Kidney (tissue), 14 donors: ENCODE data around the gene ITCH. TPM values are rescaled to one million over a fixed set of nuclear protein-coding genes. Genes with fewer than 3 reads are reported as not detected.

Experiments
- DNase-seq, 5 donors: peaks; one replicate each; pipeline ENCODE4 v3.0.0-alpha.2; 2013 to 2020
- FAIRE-seq: peaks from 2 replicates; lab custom pipeline; 2012; peaks lifted over from hg19 to GRCh38; lab: Jason Lieb, UNC
- H3K27ac ChIP-seq, 2 donors: one replicate each; pipeline ENCODE4 v1.7.0; 2013; ENCODE audit warnings: low read depth in 2 of 2, low read length in 2 of 2, inconsistent platforms in 1 of 2
- H3K27me3 ChIP-seq: one replicate; pipeline ENCODE4 v1.7.1; 2013; ENCODE audit warnings: low read length, inconsistent platforms; ENCODE audit not compliant: control insufficient read depth, insufficient read depth
- H3K36me3 ChIP-seq, 3 donors: one replicate each; pipeline versions ENCODE4 v1.7.0 to v1.7.1; 2013; ENCODE audit warnings: low read length in 3 of 3, control low read depth in 1 of 3, inconsistent platforms in 1 of 3; ENCODE audit not compliant: insufficient read depth in 3 of 3, control insufficient read depth in 2 of 3
- H3K4me1 ChIP-seq, 3 donors: one replicate each; pipeline versions ENCODE4 v1.7.0 to v1.7.1; 2013; ENCODE audit warnings: low read length in 3 of 3, inconsistent platforms in 1 of 3, low read depth in 1 of 3; ENCODE audit not compliant: control insufficient read depth in 2 of 3, insufficient read depth in 2 of 3
- H3K4me3 ChIP-seq, 3 donors: one replicate each; pipeline versions ENCODE4 v1.7.0 to v1.8.1; 2013; ENCODE audit warnings: low read length in 3 of 3, control low read depth in 1 of 3, inconsistent platforms in 1 of 3
- H3K9ac ChIP-seq, 3 donors: one replicate each; pipeline versions ENCODE4 v1.7.0 to v1.7.1; 2013; ENCODE audit warnings: low read length in 3 of 3, control low read depth in 1 of 3, inconsistent platforms in 1 of 3
- H3K9me3 ChIP-seq, 3 donors: one replicate each; pipeline versions ENCODE4 v1.7.0 to v1.7.1; 2013; ENCODE audit warnings: low read length in 3 of 3, control low read depth in 1 of 3, inconsistent platforms in 1 of 3; ENCODE audit not compliant: control insufficient read depth in 2 of 3, insufficient read depth in 1 of 3
- intact Hi-C: fragments of 100-400 bp; cut with DNase I; formaldehyde crosslinking; loops from one replicate; pipeline ENCODE4 v1.11.1; 2022
- polyA plus RNA-seq: library from polyadenylated mRNA; stranded (reverse); fragments of 350-450 nt; fragmentation: Illumina TruSeq; extraction: RNeasy Lipid Tissue Mini Kit (QIAGEN cat#74804); gene quantifications from one replicate; pipeline ENCODE4 v1.2.3, GENCODE V29; 2014; ENCODE audit warnings: low read depth, low replicate concordance; ENCODE audit not compliant: insufficient read depth
- total RNA-seq: library from RNA; stranded (reverse); fragmentation: NEBNext Ultra II Directional; extraction: Animal tissue kit (Norgen Biotek cat#: 25700); gene quantifications from one replicate; pipeline ENCODE4 v1.2.1, GENCODE V29; 2021
- TF ChIP-seq, protein P1 (sequence below): IDR thresholded peaks from 3 replicates; pipeline ENCODE4 v1.5.1; 2012; ENCODE audit warnings: mild to moderate bottlenecking, moderate library complexity, borderline replicate concordance; ENCODE audit not compliant: insufficient read depth; ENCODE audit errors: extremely low read depth
- donor health status: control.
- donor health status: control.
- donor health status: control.
- donor health status: control.
- donor health status: control.
- donor health status: DM: yes; HTN: yes; CAD: no.
- donor health status: Normal renal cell carcinoma (clear cell type).

ITCH gene
- total and polyA plus RNA-seq, 2 donors from 2014 or later = 10.1 to 63.1 TPM

DNA sequence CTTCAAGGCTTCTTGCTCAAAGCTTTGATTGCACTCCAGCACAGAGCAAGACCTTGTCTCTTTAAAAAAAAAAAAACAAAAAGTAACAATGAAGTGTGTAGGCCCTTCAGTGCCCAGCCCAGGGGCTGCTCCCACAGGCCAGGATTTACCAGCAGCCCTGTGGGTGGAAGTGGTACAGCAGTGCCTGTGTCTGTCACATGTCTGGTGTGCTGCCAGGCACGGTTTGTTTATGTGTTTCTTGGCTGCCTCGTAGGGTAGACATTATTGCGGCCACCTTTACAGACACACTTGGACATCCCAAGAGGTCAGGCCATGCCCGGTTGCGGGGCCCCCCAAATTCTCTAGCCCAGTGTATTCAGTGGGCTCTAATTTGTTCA, 165.8 kb downstream of the ITCH start:
- Histone ChIP-seq H3K27me3 (no peaks in the 10 kb centered on the region), H3K9ac (no peak overlapping the region), H3K27ac (peak overlapping the region; percentile 4 to 29), H3K4me1 (peaks cover 0 to 28% (median 25%) of the 10 kb centered on the region in 3 donors), H3K9me3 (no peaks in the 10 kb centered on the region), H3K4me3 (no peak overlapping the region), H3K36me3 (peaks cover 2 to 46% (median 30%) of the 10 kb centered on the region in 3 donors)
- DNase-seq (peak in 1 of 5 donors; percentile 17), FAIRE-seq (no peak)
- intact Hi-C loops = no loop called here
- TF ChIP-seq, protein P1, sequence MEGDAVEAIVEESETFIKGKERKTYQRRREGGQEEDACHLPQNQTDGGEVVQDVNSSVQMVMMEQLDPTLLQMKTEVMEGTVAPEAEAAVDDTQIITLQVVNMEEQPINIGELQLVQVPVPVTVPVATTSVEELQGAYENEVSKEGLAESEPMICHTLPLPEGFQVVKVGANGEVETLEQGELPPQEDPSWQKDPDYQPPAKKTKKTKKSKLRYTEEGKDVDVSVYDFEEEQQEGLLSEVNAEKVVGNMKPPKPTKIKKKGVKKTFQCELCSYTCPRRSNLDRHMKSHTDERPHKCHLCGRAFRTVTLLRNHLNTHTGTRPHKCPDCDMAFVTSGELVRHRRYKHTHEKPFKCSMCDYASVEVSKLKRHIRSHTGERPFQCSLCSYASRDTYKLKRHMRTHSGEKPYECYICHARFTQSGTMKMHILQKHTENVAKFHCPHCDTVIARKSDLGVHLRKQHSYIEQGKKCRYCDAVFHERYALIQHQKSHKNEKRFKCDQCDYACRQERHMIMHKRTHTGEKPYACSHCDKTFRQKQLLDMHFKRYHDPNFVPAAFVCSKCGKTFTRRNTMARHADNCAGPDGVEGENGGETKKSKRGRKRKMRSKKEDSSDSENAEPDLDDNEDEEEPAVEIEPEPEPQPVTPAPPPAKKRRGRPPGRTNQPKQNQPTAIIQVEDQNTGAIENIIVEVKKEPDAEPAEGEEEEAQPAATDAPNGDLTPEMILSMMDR = no peak

DNA sequence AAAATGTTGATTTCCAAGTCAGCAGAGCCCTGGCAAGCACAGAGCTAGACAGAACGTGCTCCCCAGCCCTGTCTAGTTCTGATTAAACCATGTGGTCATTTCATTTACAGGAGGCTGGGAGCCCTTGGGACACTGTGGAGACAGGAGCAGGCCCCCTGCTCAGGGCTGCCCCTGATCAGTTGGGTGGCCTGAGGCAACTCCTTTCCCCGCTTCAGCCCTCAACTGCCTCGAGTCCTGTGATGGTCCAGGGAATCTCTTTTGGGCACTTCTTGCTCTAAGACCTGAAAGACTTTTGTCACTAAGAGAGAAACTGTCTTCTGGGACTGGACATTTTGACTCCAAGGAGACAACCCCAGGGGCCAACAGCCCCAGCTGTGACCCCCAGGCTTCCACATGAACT, 166.7 kb downstream of the ITCH start:
- Histone ChIP-seq H3K4me1 (peaks cover 0 to 28% (median 22%) of the 10 kb centered on the region in 3 donors), H3K27me3 (no peaks in the 10 kb centered on the region), H3K27ac (no peak overlapping the region), H3K36me3 (peaks cover 6 to 54% (median 36%) of the 10 kb centered on the region in 3 donors), H3K4me3 (no peak overlapping the region), H3K9ac (no peak overlapping the region), H3K9me3 (no peaks in the 10 kb centered on the region)
- TF ChIP-seq, protein P1 = no peak
- FAIRE-seq (no peak), DNase-seq (peak in 1 of 5 donors; percentile 7)
- intact Hi-C loops = no loop called here

DNA sequence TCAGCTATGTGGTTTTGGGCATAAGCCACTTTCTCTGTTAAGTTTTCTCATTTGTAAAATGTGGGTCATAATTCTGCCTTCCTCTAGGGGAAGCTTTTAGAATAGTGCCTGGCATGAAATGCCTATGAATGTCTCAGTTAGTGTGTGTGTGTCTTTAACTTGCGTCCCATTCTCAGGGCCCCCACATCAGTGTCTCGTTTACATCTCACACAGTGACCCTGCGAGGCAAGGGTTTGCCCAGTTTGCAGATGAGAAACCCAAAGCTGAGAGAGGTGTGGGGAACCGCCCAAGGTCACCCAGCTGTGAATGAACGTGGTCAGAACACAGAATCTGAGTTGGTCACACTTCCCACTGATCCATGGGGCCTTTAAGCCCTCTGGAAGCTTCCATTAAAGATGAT, 167.3 kb downstream of the ITCH start:
- Histone ChIP-seq H3K27me3 (no peaks in the 10 kb centered on the region), H3K9ac (no peak overlapping the region), H3K4me1 (peaks cover 0 to 26% (median 21%) of the 10 kb centered on the region in 3 donors), H3K9me3 (no peaks in the 10 kb centered on the region), H3K36me3 (peaks cover 6 to 60% (median 42%) of the 10 kb centered on the region in 3 donors), H3K4me3 (no peak overlapping the region), H3K27ac (no peak overlapping the region)
- intact Hi-C loops = no loop called here
- TF ChIP-seq, protein P1 = no peak
- no peak for DNase-seq
- FAIRE-seq = no peak

DNA sequence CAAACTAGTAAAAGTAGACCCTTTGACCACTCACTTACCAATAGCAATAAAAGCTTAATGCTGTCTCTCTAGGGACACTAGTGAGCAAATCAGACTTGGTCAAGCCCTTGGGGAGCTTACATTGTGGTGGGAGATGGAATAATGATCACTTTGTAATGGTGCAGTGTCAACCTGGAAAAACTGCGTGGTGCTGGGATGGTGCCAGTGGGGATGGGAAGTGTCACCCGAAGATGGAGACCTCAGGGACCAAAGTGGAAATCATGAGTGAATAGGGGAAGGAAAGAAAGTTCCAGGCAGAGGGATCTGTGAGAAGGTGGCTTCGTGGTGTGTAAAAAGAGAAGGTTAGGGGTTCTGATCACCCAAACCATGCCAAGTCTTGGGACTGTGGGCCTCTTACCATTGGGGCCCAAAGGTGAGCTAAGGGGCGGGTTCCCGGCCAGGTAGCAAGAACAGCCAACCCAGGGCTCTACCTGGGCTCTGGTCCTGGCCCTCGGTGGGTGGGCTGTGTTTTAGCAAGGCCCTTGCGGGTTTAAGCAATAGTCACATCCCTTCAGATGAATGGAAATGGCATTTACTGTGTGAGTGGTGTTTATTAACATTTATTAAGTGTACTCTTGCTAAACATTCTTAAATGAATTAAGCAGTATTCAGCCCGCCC, 168.7 kb downstream of the ITCH start:
- Histone ChIP-seq H3K9me3 (no peaks in the 10 kb centered on the region), H3K4me1 (peaks cover 0 to 13% (median 12%) of the 10 kb centered on the region in 3 donors), H3K4me3 (no peak overlapping the region), H3K36me3 (peaks cover 3 to 66% (median 44%) of the 10 kb centered on the region in 3 donors), H3K27ac (no peak overlapping the region), H3K27me3 (no peaks in the 10 kb centered on the region), H3K9ac (no peak overlapping the region)
- intact Hi-C loops = no loop called here
- no peak for FAIRE-seq
- DNase-seq = peak in 1 of 5 donors; percentile 15
- TF ChIP-seq, protein P1 = no peak
